Measurements from ENCODE around the gene CENPT. TPM values are rescaled to one million over a fixed set of nuclear protein-coding genes. Genes with fewer than 3 reads are reported as not detected.

CENPT gene
- total and polyA plus RNA-seq, 10 of the 15 experiments (the other 5 are each of a cell fraction or from before 2014, with no cell fraction given), result 1.1 to 45.7 (median 24.5) TPM

DNA sequence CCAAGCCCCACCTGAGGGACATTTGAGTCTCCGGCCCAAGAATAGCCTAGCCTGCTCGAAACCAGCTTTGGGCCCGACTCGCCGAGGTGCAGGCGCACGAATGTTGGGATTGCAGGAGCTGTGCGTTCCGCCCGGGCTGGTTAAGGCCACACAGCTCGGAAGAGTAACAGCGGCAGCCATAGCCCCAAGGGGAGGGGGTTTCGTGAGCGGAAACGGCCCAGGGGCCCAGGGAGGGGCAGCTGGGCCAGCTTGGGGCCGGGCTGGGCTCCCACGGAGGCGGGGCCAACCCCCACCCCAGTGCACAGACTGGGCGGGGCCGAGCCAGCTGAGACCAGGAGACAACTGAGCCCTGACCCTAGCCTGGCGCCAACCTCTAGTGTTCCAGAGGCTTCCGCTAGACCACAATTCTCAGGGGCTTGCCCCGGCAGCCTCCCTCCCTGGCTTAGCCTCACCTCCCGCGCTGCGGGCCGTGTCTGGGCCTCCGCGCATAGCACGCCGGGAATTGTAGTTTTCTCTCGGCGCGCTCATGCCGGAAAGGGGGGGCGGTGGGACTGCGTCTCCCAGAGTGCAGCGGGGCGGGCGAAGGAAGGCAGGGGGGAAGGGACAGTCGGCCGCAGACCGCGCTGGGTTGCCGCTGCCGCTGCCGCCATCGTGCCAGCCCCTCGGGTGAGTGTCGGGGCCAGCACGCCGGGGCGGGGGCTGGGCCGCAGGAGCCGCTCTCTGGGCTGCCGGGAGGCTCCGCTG, 1.0 kb downstream of the CENPT start, which contains the start of gene NUTF2 (continued):
- TF ChIP-seq, protein P1, sequence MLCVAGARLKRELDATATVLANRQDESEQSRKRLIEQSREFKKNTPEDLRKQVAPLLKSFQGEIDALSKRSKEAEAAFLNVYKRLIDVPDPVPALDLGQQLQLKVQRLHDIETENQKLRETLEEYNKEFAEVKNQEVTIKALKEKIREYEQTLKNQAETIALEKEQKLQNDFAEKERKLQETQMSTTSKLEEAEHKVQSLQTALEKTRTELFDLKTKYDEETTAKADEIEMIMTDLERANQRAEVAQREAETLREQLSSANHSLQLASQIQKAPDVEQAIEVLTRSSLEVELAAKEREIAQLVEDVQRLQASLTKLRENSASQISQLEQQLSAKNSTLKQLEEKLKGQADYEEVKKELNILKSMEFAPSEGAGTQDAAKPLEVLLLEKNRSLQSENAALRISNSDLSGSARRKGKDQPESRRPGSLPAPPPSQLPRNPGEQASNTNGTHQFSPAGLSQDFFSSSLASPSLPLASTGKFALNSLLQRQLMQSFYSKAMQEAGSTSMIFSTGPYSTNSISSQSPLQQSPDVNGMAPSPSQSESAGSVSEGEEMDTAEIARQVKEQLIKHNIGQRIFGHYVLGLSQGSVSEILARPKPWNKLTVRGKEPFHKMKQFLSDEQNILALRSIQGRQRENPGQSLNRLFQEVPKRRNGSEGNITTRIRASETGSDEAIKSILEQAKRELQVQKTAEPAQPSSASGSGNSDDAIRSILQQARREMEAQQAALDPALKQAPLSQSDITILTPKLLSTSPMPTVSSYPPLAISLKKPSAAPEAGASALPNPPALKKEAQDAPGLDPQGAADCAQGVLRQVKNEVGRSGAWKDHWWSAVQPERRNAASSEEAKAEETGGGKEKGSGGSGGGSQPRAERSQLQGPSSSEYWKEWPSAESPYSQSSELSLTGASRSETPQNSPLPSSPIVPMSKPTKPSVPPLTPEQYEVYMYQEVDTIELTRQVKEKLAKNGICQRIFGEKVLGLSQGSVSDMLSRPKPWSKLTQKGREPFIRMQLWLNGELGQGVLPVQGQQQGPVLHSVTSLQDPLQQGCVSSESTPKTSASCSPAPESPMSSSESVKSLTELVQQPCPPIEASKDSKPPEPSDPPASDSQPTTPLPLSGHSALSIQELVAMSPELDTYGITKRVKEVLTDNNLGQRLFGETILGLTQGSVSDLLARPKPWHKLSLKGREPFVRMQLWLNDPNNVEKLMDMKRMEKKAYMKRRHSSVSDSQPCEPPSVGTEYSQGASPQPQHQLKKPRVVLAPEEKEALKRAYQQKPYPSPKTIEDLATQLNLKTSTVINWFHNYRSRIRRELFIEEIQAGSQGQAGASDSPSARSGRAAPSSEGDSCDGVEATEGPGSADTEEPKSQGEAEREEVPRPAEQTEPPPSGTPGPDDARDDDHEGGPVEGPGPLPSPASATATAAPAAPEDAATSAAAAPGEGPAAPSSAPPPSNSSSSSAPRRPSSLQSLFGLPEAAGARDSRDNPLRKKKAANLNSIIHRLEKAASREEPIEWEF (IDR thresholded peaks at IDR 0.05; ENCODE audit: insufficient replicate concordance, low read depth, low read length), result no peak
- TF ChIP-seq FOXK2 (IDR thresholded peaks at IDR 0.05) (no peak), ASH2L (IDR thresholded peaks at IDR 0.05; ENCODE audit: borderline replicate concordance, low read depth) (no peak), SIN3A (IDR thresholded peaks at IDR 0.05; ENCODE audit: low read depth, low read length) (no peak; the same call in none of the 2 replicates), ZNF274 (IDR thresholded peaks at IDR 0.05; ENCODE audit: insufficient read depth, insufficient read length) (no peak), RUNX3 (IDR thresholded peaks at IDR 0.05; ENCODE audit: low read length) (peak; percentile 87), IKZF1 (conservative IDR thresholded peaks at IDR 0.05) (peak; percentile 99), MXI1 (IDR thresholded peaks at IDR 0.05; ENCODE audit: low read depth, low read length) (no peak; the same call in 1 of the 2 replicates), LARP7 (IDR thresholded peaks at IDR 0.05) (peak; percentile 55; the same call in 1 of the 2 replicates), TCF7 (IDR thresholded peaks at IDR 0.05; ENCODE audit: borderline replicate concordance) (no peak), CBFB (IDR thresholded peaks at IDR 0.05; ENCODE audit: low read depth) (peak; percentile 74), EZH2 (IDR thresholded peaks at IDR 0.05; ENCODE audit: borderline replicate concordance, control insufficient read depth, low read depth, low read length) (no peak), POLR2A (IDR thresholded peaks at IDR 0.05; ENCODE audit: low read depth, low read length) (peak; percentile 88), FOS (IDR thresholded peaks at IDR 0.05; ENCODE audit: borderline replicate concordance, extremely low read depth, insufficient read length) (no peak), CHD2 (IDR thresholded peaks at IDR 0.05; ENCODE audit: borderline replicate concordance, low read depth, low read length) (peak; percentile 82), ATF7 (IDR thresholded peaks at IDR 0.05; ENCODE audit: low read depth) (no peak), MEF2B (IDR thresholded peaks at IDR 0.05; ENCODE audit: partially characterized antibody, poor library complexity, severe bottlenecking) (peak; percentile 90), ESRRA (IDR thresholded peaks at IDR 0.05; ENCODE audit: low read length) (peak; percentile 18; the same call in 1 of the 2 replicates)
- TF ChIP-seq, protein P2, sequence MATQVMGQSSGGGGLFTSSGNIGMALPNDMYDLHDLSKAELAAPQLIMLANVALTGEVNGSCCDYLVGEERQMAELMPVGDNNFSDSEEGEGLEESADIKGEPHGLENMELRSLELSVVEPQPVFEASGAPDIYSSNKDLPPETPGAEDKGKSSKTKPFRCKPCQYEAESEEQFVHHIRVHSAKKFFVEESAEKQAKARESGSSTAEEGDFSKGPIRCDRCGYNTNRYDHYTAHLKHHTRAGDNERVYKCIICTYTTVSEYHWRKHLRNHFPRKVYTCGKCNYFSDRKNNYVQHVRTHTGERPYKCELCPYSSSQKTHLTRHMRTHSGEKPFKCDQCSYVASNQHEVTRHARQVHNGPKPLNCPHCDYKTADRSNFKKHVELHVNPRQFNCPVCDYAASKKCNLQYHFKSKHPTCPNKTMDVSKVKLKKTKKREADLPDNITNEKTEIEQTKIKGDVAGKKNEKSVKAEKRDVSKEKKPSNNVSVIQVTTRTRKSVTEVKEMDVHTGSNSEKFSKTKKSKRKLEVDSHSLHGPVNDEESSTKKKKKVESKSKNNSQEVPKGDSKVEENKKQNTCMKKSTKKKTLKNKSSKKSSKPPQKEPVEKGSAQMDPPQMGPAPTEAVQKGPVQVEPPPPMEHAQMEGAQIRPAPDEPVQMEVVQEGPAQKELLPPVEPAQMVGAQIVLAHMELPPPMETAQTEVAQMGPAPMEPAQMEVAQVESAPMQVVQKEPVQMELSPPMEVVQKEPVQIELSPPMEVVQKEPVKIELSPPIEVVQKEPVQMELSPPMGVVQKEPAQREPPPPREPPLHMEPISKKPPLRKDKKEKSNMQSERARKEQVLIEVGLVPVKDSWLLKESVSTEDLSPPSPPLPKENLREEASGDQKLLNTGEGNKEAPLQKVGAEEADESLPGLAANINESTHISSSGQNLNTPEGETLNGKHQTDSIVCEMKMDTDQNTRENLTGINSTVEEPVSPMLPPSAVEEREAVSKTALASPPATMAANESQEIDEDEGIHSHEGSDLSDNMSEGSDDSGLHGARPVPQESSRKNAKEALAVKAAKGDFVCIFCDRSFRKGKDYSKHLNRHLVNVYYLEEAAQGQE (IDR thresholded peaks at IDR 0.05; ENCODE audit: low read depth, low read length), result no peak
- TF ChIP-seq, protein P3, sequence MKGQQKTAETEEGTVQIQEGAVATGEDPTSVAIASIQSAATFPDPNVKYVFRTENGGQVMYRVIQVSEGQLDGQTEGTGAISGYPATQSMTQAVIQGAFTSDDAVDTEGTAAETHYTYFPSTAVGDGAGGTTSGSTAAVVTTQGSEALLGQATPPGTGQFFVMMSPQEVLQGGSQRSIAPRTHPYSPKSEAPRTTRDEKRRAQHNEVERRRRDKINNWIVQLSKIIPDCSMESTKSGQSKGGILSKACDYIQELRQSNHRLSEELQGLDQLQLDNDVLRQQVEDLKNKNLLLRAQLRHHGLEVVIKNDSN (IDR thresholded peaks at IDR 0.05; ENCODE audit: borderline replicate concordance, extremely low read length, insufficient read depth, low read depth, low read length), result no peak

Data from GM12878 (cell line).